K562 (cell line): ENCODE measurements around the gene SMURF1. TPM values are rescaled to one million over a fixed set of nuclear protein-coding genes. Genes with fewer than 3 reads are reported as not detected.

ENCODE experiments used
- ATAC-seq: fragments of 200-7000 bp; cut with Tn5 transposase; 3 replicates; pipeline ENCODE4 v1.9.1; 2020; ENCODE audit warnings: moderate library complexity
- BruUV-seq: library from RNA; stranded (reverse); fragments of 400-500 nt; replicated peaks from 2 replicates; lab custom pipeline; 2021; lab: Mats Ljungman, UMichigan
- CTCF ChIA-PET: fragments of 300-600 bp; formaldehyde crosslinking; extraction: SDS; loops from one replicate; lab custom pipeline; 2021; ENCODE audit warnings: low intra/inter-chr PET ratio; lab: Yijun Ruan, JAX
- POLR2A ChIA-PET: fragments of 300-600, 350-650 bp; sonication (Branson Sonifier 250); formaldehyde crosslinking; extraction: SDS; loops from one replicate; lab custom pipeline; 2021; ENCODE audit warnings: antibody characterized with exemption, inconsistent platforms; lab: Yijun Ruan, JAX
- DNase-seq, 4 experiments: peaks; one replicate each; pipeline versions ENCODE4 v3.0.0 to v3.0.0-alpha.2; 2011 to 2018; ENCODE audit warnings: low spot score in 3 of 4, mixed read lengths in 3 of 4; ENCODE audit errors: extremely low read depth in 1 of 4
- FAIRE-seq: peaks from 2 replicates; lab custom pipeline; 2011; peaks lifted over from hg19 to GRCh38; lab: Jason Lieb, UNC
- H2AFZ ChIP-seq: 2 replicates; pipeline ENCODE4 v1.6.0; 2011; ENCODE audit warnings: low read depth, low read length, control low read depth, inconsistent platforms
- H3K27ac ChIP-seq: fragments of 200-600 bp; 3 replicates; pipeline ENCODE4 v1.8.0; 2011; ENCODE audit warnings: low read depth, mild to moderate bottlenecking, control low read depth, inconsistent platforms, low read length, moderate library complexity, mixed read lengths; ENCODE audit errors: extremely low read depth
- H3K27me3 ChIP-seq, 2 experiments: fragments of 300-600 bp in 1 of 2; 2 replicates in 1 of 2; 3 replicates in 1 of 2; pipeline versions ENCODE4 v1.6.0 to v1.8.0; 2011; ENCODE audit warnings: inconsistent platforms in 2 of 2, low read length in 2 of 2, mild to moderate bottlenecking in 1 of 2, mixed read lengths in 1 of 2, moderate library complexity in 1 of 2; ENCODE audit not compliant: control insufficient read depth in 2 of 2, insufficient read depth in 2 of 2
- H3K36me3 ChIP-seq: fragments of 300-600 bp; 3 replicates; pipeline ENCODE4 v1.8.0; 2011; ENCODE audit warnings: mild to moderate bottlenecking, low read length, inconsistent platforms; ENCODE audit not compliant: control insufficient read depth, insufficient read depth
- H3K4me1 ChIP-seq, 2 experiments: fragments of 200-600 bp in 1 of 2; replicated peaks in 1 of 2; 2 replicates in 1 of 2; 3 replicates in 1 of 2; pipeline versions ENCODE4 v1.5.1 to v1.8.0; 2011; ENCODE audit warnings: inconsistent platforms in 2 of 2, low read length in 2 of 2, mild to moderate bottlenecking in 1 of 2, mixed read lengths in 1 of 2, moderate library complexity in 1 of 2; ENCODE audit not compliant: control insufficient read depth in 2 of 2, insufficient read depth in 2 of 2
- H3K4me2 ChIP-seq: 2 replicates; pipeline ENCODE4 v1.6.1; 2011; ENCODE audit warnings: low read length, control low read depth, inconsistent platforms, mixed read lengths; ENCODE audit not compliant: insufficient read depth
- H3K4me3 ChIP-seq: fragments of 200-600 bp; sonication (generic), shearing (Covaris generic); 2 replicates; pipeline ENCODE4 v1.5.1; 2016; ENCODE audit warnings: control low read depth, inconsistent platforms
- H3K79me2 ChIP-seq: fragments of 200-600 bp; 3 replicates; pipeline ENCODE4 v1.8.0; 2011; ENCODE audit warnings: low read length, inconsistent platforms; ENCODE audit not compliant: control insufficient read depth, insufficient read depth
- H3K9ac ChIP-seq, 2 experiments: 2 replicates each; pipeline versions ENCODE4 v1.6.0 to v1.6.1; 2011; ENCODE audit warnings: low read depth in 2 of 2, low read length in 2 of 2, control low read depth in 1 of 2, inconsistent platforms in 1 of 2, mild to moderate bottlenecking in 1 of 2, mixed read lengths in 1 of 2; ENCODE audit not compliant: insufficient read depth in 1 of 2
- H3K9me1 ChIP-seq: one replicate; pipeline ENCODE4 v1.6.0; 2011; ENCODE audit warnings: inconsistent platforms, mild to moderate bottlenecking, low read length, moderate library complexity; ENCODE audit not compliant: control insufficient read depth, insufficient read depth
- H3K9me3 ChIP-seq: replicated peaks from 2 replicates; pipeline ENCODE4 v1.5.1; 2011; ENCODE audit warnings: low read depth, low read length, inconsistent platforms; ENCODE audit not compliant: control insufficient read depth, insufficient read depth
- H4K20me1 ChIP-seq: replicated peaks from 2 replicates; pipeline ENCODE4 v1.6.1; 2011; ENCODE audit warnings: low read length, inconsistent platforms, mixed read lengths; ENCODE audit not compliant: control insufficient read depth, insufficient read depth
- BRF1 ChIP-seq: IDR thresholded peaks from 3 replicates; pipeline ENCODE4 v1.6.1; 2011; ENCODE audit warnings: borderline replicate concordance, mild to moderate bottlenecking; ENCODE audit not compliant: insufficient read length; ENCODE audit errors: extremely low read depth
- CBX8 ChIP-seq: fragments of 200-600 bp; sonication (generic); IDR thresholded peaks from 2 replicates; pipeline ENCODE4 v1.6.1; 2012; ENCODE audit warnings: borderline replicate concordance, mixed run types, low read depth, mild to moderate bottlenecking, moderate library complexity, mixed read lengths, low read length, control low read depth, inconsistent platforms; ENCODE audit not compliant: poor library complexity, severe bottlenecking; ENCODE audit errors: extremely low read depth
- E2F5 ChIP-seq: sonication (generic); formaldehyde crosslinking; IDR thresholded peaks from 2 replicates; pipeline ENCODE4 v1.8.0; 2022; ENCODE audit warnings: mild to moderate bottlenecking, missing genetic modification reagents
- GTF2F1 ChIP-seq: IDR thresholded peaks from 2 replicates; pipeline ENCODE4 v1.6.1; 2011; ENCODE audit warnings: low read depth, low read length, improper control_type of control experiment
- MITF ChIP-seq: IDR thresholded peaks from 2 replicates; pipeline ENCODE4 v1.6.1; 2014; ENCODE audit warnings: antibody characterized with exemption
- MYBL2 ChIP-seq, 2 experiments: fragments of 450-650 bp in 1 of 2; sonication (generic) in 1 of 2; formaldehyde crosslinking in 1 of 2; IDR thresholded peaks; 2 replicates each; pipeline versions ENCODE4 v1.6.1 to v1.8.1; 2017 to 2022; ENCODE audit warnings: borderline replicate concordance in 1 of 2, inconsistent platforms in 1 of 2, low read depth in 1 of 2, mild to moderate bottlenecking in 1 of 2, missing genetic modification reagents in 1 of 2, moderate library complexity in 1 of 2
- PRMT5 ChIP-seq: sonication (generic); formaldehyde crosslinking; IDR thresholded peaks from 2 replicates; pipeline ENCODE4 v1.5.0; 2020; ENCODE audit warnings: missing genetic modification reagents
- SETDB1 ChIP-seq: IDR thresholded peaks from one replicate; pipeline ENCODE4 v1.6.1; 2012; ENCODE audit warnings: low read length, control low read depth, inconsistent platforms
- SRSF7 ChIP-seq: fragments of 200-400 bp; formaldehyde crosslinking; optimal IDR thresholded peaks from 2 replicates; pipeline ENCODE3; 2017; ENCODE audit warnings: mild to moderate bottlenecking, low read depth, low read length
- ZNF121 ChIP-seq: sonication (generic); formaldehyde crosslinking; conservative IDR thresholded peaks from 2 replicates; pipeline ENCODE4 v1.8.0; 2022; ENCODE audit warnings: missing genetic modification reagents
- WGBS: fragments of 100-300 bp; shearing (Covaris generic); methylation state at CpG from one replicate; pipeline ENCODE4 v1.1.6; 2016; ENCODE audit warnings: low coverage, mixed read lengths; ENCODE audit not compliant: insufficient coverage; ENCODE audit errors: missing lambda C conversion rate; 5-methylcytosine and 5-hydroxymethylcytosine counted together
- in situ Hi-C: fragments of 300-500 bp; cut with MboI; formaldehyde crosslinking; loops from 4 replicates; pipeline ENCODE4 v1.15.0; 2018; ENCODE audit warnings: inconsistent platforms, mixed read lengths
- intact Hi-C: fragments of 100-400 bp; cut with micrococcal nuclease; formaldehyde crosslinking; loops from 2 replicates; pipeline ENCODE4 v1.14.2; 2022
- polyA plus RNA-seq, 8 experiments: library from polyadenylated mRNA; depleted of rRNA in 4 of 8; stranded (reverse) in 5 of 8; unstranded in 3 of 8; fragments of >200 nt; fragmentation: Nextera tagmentation in 2 of 8; fragmentation: Illumina TruSeq in 1 of 8; extraction: Ambion mirVana in 2 of 8; extraction: Trizol in 1 of 8; gene quantifications; 2 replicates each; pipeline versions ENCODE4 v1.2.1 to v1.2.3, GENCODE V29; 2011 to 2014; ENCODE audit warnings: inconsistent platforms in 1 of 8, missing spikeins in 1 of 8
- total RNA-seq, 7 experiments: library from RNA; depleted of rRNA in 6 of 7; stranded (reverse); fragments of >200 nt in 6 of 7; fragmentation: Illumina TruSeq in 2 of 7; extraction: Trizol in 2 of 7; gene quantifications; 2 replicates each; pipeline versions ENCODE4 v1.2.1 to v1.2.3, GENCODE V29; 2011 to 2021; ENCODE audit warnings: low replicate concordance in 1 of 7

The SMURF1 gene
- total and polyA plus RNA-seq, 9 of the 15 experiments (the other 6 are each of a cell fraction or from before 2014, with no cell fraction given), result 1.0 to 20.1 (median 12.6) TPM

- FAIRE-seq (no peak), DNase-seq (no peak), ATAC-seq (no peak)
- H3K4me3 ChIP-seq, result no peak overlapping the region
- TF ChIP-seq CBX8, result no peak
- no peak for TF ChIP-seq MITF
- TF ChIP-seq SETDB1, result no peak
- TF ChIP-seq MYBL2 (IDR thresholded peaks at IDR 0.05; ENCODE audit: low read depth), result no peak
- TF ChIP-seq MYBL2 (CRISPR knock-in tag; IDR thresholded peaks at IDR 0.05; ENCODE audit: borderline replicate concordance), result no peak
- TF ChIP-seq GTF2F1, result no peak
- TF ChIP-seq ZNF121 (CRISPR knock-in tag), result no peak
- no peak for TF ChIP-seq BRF1
- TF ChIP-seq E2F5 (CRISPR knock-in tag), result no peak
- no peak for TF ChIP-seq SRSF7
- no peak for TF ChIP-seq PRMT5 (CRISPR knock-in tag)
- no peaks in the 10 kb centered on the region for H3K4me1 ChIP-seq
- H3K27me3 ChIP-seq, result no peaks in the 10 kb centered on the region
- intact Hi-C loops, result no loop called here
- peaks cover 100% of the 10 kb centered on the region for H3K36me3 ChIP-seq
- BruUV-seq, result no TSS peak
- no peak overlapping the region for H3K27ac ChIP-seq
- CTCF ChIA-PET, result no interaction called here
- no peak overlapping the region for H3K4me2 ChIP-seq
- POLR2A ChIA-PET, result no interaction called here
- H2AFZ ChIP-seq, result no peak overlapping the region
- 96% methylated on average over 4 of the region's 4 CpGs for WGBS
- H4K20me1 ChIP-seq, result no peaks in the 10 kb centered on the region
- no peaks in the 10 kb centered on the region for H3K79me2 ChIP-seq
- H3K9ac ChIP-seq, result no peak overlapping the region
- no peaks in the 10 kb centered on the region for H3K9me3 ChIP-seq
- no peaks in the 10 kb centered on the region for H3K9me1 ChIP-seq
- in situ Hi-C loops, result no loop called here
These were observed 158.5 kb downstream of the SMURF1 start for GRCh38 chr7:98985406-98985805.
